ENCODE data around the gene ATP13A4.
"Not testable (repeated sequence)": the region's sequence is repeated elsewhere in the genome, so short reads cannot be mapped to it uniquely, and the experiment has no call there.

Gene ATP13A4

DNA sequence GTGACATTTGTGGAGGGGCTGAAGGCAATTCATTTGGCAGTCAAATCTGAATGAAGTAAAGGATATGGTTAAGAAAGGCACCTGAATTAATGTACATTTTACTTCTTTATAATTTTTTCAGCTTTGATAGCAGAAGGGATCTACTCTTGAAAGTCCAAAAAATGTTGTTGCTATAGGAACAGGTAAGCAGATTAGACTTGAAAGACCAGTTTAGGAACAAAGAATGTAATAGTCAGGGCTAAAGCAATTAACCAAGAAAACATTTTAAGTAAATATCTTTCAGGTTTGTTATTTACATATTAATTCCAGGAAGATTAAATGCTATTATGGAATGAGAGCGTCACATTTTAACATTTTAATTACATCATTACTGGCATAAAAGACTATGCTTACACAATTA, 1.1 kb downstream of the ATP13A4 start:
- no peaks in the 10 kb centered on the region for H3K27me3 ChIP-seq (ENCODE audit: low read depth, low read length)
- H3K27ac ChIP-seq (ENCODE audit: low read length) = no peak overlapping the region
- no peak overlapping the region for H3K4me3 ChIP-seq (ENCODE audit: low read depth in 1 of 2, low read length in 2 of 2)
- no peaks in the 10 kb centered on the region for H3K4me1 ChIP-seq (ENCODE audit: control insufficient read depth in 1 of 2, insufficient read depth in 2 of 2, low read length in 2 of 2)
- H3K9me3 ChIP-seq (ENCODE audit: control insufficient read depth in 1 of 2, low read length in 2 of 2) = no peaks in the 10 kb centered on the region
- no peaks in the 10 kb centered on the region for H3K36me3 ChIP-seq (ENCODE audit: control insufficient read depth in 1 of 2, insufficient read depth in 2 of 2, low read length in 2 of 2)

DNA sequence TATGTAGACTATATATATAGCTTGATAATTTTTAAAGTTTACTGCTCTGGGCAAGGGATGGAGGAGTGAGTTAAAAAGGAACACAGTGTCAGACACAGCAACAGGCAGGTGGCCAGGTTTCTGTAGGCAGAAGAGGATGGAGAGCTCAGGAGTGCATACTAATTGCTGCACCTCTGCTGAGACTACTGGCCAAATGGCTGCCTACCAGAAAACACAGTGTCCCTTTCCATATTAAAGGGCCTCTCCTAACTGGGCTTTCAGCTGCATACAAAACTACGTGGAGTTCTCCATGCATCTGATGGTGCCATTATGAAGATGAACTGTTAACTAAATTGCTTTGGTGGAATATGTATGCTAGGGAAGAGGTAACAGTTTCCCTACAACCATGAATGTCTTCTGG, 1.8 kb downstream of the ATP13A4 start:
- H3K4me1 ChIP-seq (ENCODE audit: control insufficient read depth in 1 of 2, insufficient read depth in 2 of 2, low read length in 2 of 2) = no peaks in the 10 kb centered on the region
- no peaks in the 10 kb centered on the region for H3K36me3 ChIP-seq (ENCODE audit: control insufficient read depth in 1 of 2, insufficient read depth in 2 of 2, low read length in 2 of 2)
- no peak overlapping the region for H3K4me3 ChIP-seq (ENCODE audit: low read depth in 1 of 2, low read length in 2 of 2)
- H3K27ac ChIP-seq (ENCODE audit: low read length) = no peak overlapping the region
- H3K27me3 ChIP-seq (ENCODE audit: low read depth, low read length) = no peaks in the 10 kb centered on the region
- H3K9me3 ChIP-seq (ENCODE audit: control insufficient read depth in 1 of 2, low read length in 2 of 2) = no peaks in the 10 kb centered on the region

DNA sequence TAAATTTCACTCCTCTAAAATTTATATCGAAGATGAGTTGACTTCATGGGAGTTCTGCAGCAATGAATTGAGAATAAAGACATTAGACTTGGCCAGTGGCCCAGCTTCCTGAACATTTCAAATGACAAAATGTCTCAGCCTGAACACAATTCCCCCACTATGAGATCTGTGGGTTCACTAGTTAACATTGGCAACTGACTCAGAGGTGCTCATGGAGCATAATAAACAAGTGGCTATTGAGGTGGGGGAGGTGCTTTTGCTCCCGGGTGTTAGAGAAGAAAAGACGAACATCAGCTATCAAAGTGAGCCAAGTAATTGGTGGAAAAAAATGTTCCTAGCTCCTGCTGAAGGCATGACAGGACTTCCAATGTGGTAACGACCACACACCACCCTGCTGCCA, 6.3 kb downstream of the ATP13A4 start:
- H3K27ac ChIP-seq (ENCODE audit: low read length) = no peak overlapping the region
- no peaks in the 10 kb centered on the region for H3K27me3 ChIP-seq (ENCODE audit: low read depth, low read length)
- H3K4me1 ChIP-seq (ENCODE audit: control insufficient read depth in 1 of 2, insufficient read depth in 2 of 2, low read length in 2 of 2) = no peaks in the 10 kb centered on the region
- H3K36me3 ChIP-seq (ENCODE audit: control insufficient read depth in 1 of 2, insufficient read depth in 2 of 2, low read length in 2 of 2) = no peaks in the 10 kb centered on the region
- no peaks in the 10 kb centered on the region for H3K9me3 ChIP-seq (ENCODE audit: control insufficient read depth in 1 of 2, low read length in 2 of 2)
- H3K4me3 ChIP-seq (ENCODE audit: low read depth in 1 of 2, low read length in 2 of 2) = no peak overlapping the region

DNA sequence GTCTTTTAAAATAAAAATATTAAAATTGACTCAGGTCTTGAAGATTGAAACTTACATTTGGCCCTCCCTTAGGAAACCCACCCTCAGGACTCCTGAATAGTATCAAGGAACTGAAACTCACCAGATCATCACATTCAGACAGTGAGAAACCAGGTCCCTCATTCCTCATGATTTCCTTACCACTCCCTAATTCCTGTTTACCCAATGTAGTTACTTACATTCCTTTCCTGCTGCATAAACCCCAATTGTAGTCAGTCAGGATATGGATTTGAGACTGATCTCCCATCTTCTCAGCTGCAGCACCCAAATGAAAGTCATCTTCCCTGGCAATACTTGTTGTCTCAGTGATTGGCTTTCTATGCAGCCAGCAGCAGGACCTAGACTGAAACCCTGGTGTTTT, 8.6 kb downstream of the ATP13A4 start:
- no peak overlapping the region for H3K27ac ChIP-seq (ENCODE audit: low read length)
- no peaks in the 10 kb centered on the region for H3K9me3 ChIP-seq (ENCODE audit: control insufficient read depth in 1 of 2, low read length in 2 of 2)
- H3K4me1 ChIP-seq (ENCODE audit: control insufficient read depth in 1 of 2, insufficient read depth in 2 of 2, low read length in 2 of 2) = no peaks in the 10 kb centered on the region
- H3K4me3 ChIP-seq (ENCODE audit: low read depth in 1 of 2, low read length in 2 of 2) = no peak overlapping the region
- no peaks in the 10 kb centered on the region for H3K36me3 ChIP-seq (ENCODE audit: control insufficient read depth in 1 of 2, insufficient read depth in 2 of 2, low read length in 2 of 2)
- H3K27me3 ChIP-seq (ENCODE audit: low read depth, low read length) = no peaks in the 10 kb centered on the region

DNA sequence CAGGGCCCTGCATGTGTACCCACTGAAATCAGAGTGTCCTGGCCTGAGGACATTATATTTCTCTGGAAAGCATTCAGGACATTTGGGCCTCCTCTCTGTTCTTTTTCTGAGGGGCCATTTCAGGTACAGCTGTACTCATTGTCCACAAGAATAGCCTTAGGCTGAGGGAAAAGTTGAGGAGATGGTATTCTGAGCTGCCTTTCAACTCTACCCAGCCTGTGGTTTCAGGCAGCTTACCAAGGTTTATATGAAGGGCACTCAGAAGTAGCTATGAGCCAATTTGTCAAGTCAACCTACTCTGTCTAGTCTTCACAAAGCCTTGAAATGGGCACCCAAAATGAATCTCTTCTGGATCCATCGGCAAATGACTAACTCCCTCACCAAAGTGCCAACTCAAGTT, 9.4 kb downstream of the ATP13A4 start:
- no peaks in the 10 kb centered on the region for H3K27me3 ChIP-seq (ENCODE audit: low read depth, low read length)
- no peak overlapping the region for H3K27ac ChIP-seq (ENCODE audit: low read length)
- no peaks in the 10 kb centered on the region for H3K36me3 ChIP-seq (ENCODE audit: control insufficient read depth in 1 of 2, insufficient read depth in 2 of 2, low read length in 2 of 2)
- no peaks in the 10 kb centered on the region for H3K4me1 ChIP-seq (ENCODE audit: control insufficient read depth in 1 of 2, insufficient read depth in 2 of 2, low read length in 2 of 2)
- H3K4me3 ChIP-seq (ENCODE audit: low read depth in 1 of 2, low read length in 2 of 2) = no peak overlapping the region
- H3K9me3 ChIP-seq (ENCODE audit: control insufficient read depth in 1 of 2, low read length in 2 of 2) = no peaks in the 10 kb centered on the region

DNA sequence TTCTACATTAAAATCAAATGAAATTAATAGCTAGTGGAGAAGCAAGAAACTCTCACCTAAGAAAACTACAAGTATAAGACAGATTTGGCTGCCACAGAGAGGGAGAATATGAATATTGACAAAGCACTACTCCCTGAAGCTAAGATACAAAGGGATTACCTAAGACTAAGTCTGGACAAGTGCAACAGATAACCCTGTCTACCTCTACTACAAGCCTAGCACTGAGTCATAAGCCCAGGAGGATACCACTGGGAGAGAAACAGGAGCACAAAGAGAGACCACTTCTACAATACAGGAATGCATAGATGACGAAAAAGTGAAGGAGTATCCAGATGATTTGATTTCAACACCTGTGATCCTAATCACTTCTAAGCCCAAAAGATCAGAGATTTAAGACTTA, 10.4 kb downstream of the ATP13A4 start:
- Histone ChIP-seq H3K36me3 (ENCODE audit: control insufficient read depth in 1 of 2, insufficient read depth in 2 of 2, low read length in 2 of 2) (no peaks in the 10 kb centered on the region), H3K4me1 (ENCODE audit: control insufficient read depth in 1 of 2, insufficient read depth in 2 of 2, low read length in 2 of 2) (no peaks in the 10 kb centered on the region), H3K4me3 (ENCODE audit: low read depth in 1 of 2, low read length in 2 of 2) (no peak overlapping the region), H3K27me3 (ENCODE audit: low read depth, low read length) (no peaks in the 10 kb centered on the region), H3K27ac (ENCODE audit: low read length) (no peak overlapping the region), H3K9me3 (ENCODE audit: control insufficient read depth in 1 of 2, low read length in 2 of 2) (no peaks in the 10 kb centered on the region)

DNA sequence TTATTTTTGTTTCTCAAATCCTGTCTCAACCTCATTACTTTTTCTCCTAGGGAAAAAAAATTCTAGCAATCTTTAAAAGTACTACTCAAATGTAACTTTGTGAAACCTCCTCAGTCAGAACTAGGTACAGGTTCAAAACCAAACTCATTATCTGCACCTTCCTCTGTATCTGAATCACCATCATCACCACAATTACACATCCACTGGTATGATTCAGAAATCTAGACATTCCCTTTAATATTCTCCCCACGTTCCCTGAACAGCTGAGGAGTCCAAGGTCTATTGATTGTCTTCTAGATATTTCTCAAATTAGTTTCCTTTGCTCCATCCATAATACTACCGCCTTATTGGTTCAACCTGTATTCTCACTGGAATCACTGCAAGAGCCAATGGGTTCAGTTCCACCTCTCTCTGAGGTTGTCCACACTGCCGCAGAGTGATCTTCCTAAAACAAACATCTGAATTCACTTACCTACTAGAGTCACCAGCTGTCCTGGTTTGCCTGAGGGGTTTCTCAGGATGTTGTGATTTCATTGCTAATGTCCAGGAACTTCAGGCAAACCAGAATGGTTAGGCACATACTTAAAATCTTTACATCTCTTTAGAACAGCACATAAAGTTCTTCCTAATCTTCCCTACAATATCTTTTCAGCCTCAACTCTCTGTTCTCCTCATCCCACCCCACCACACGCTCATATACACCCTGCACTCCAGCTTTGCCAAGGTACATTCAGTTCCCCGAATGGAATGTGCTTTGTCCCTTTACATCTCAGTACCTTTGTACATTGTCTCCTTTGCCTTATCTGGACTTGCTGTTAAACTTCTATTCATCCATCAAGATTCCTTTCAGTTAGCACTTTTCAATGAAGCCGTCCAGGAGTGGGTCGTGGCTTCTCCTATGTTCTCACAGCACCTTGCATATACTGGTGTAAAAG, 24.2 kb downstream of the ATP13A4 start:
- no peak overlapping the region for H3K27ac ChIP-seq (ENCODE audit: low read length)
- H3K4me1 ChIP-seq (ENCODE audit: control insufficient read depth in 1 of 2, insufficient read depth in 2 of 2, low read length in 2 of 2) = no peaks in the 10 kb centered on the region
- no peaks in the 10 kb centered on the region for H3K36me3 ChIP-seq (ENCODE audit: control insufficient read depth in 1 of 2, insufficient read depth in 2 of 2, low read length in 2 of 2)
- no peaks in the 10 kb centered on the region for H3K27me3 ChIP-seq (ENCODE audit: low read depth, low read length)
- no peaks in the 10 kb centered on the region for H3K9me3 ChIP-seq (ENCODE audit: control insufficient read depth in 1 of 2, low read length in 2 of 2)
- no peak overlapping the region for H3K4me3 ChIP-seq (ENCODE audit: low read depth in 1 of 2, low read length in 2 of 2)

DNA sequence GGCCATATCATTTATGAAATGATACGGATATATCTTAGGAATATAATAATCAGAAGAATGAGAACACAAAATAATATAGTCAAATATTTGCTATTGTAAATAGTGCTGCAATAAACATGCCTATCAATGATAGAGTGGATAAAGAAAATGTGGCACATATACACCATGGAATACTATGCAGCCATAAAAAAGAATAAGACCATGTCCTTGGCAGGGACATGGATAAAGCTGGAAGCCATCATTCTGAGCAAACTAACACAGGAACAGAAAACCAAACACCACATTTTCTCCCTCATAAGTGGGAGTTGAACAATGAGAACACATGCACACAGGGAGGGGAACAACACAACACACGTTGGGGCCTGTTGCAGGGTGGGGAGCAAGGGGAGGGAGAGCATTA, 28.6 kb downstream of the ATP13A4 start:
- H3K4me3 ChIP-seq (ENCODE audit: low read depth in 1 of 2, low read length in 2 of 2); H3K27me3 ChIP-seq (ENCODE audit: low read depth, low read length); H3K36me3 ChIP-seq (ENCODE audit: control insufficient read depth in 1 of 2, insufficient read depth in 2 of 2, low read length in 2 of 2); H3K4me1 ChIP-seq (ENCODE audit: control insufficient read depth in 1 of 2, insufficient read depth in 2 of 2, low read length in 2 of 2); H3K27ac ChIP-seq (ENCODE audit: low read length); H3K9me3 ChIP-seq (ENCODE audit: control insufficient read depth in 1 of 2, low read length in 2 of 2): not testable (repeated sequence)

DNA sequence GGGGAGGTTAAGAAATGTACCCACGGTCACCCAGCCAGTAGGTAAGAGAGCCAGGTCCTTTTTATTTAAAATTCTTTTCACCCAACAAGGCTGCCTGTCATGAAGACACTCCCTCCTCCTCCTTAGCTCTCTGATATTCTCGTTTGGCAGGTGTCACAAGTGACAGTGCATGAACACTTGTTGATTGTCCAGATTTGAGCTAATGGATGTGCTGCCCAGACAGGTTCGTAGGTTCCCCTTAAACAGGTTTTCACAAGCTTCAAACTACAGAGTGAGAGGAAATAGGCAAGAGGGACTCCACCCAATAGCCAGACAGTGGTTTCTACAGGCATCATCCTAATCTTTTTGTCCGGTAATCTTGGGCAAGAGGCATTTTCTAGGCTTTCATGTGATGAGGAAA, 32.2 kb downstream of the ATP13A4 start:
- H3K36me3 ChIP-seq (ENCODE audit: control insufficient read depth in 1 of 2, insufficient read depth in 2 of 2, low read length in 2 of 2) = no peaks in the 10 kb centered on the region
- H3K27me3 ChIP-seq (ENCODE audit: low read depth, low read length) = no peaks in the 10 kb centered on the region
- no peaks in the 10 kb centered on the region for H3K9me3 ChIP-seq (ENCODE audit: control insufficient read depth in 1 of 2, low read length in 2 of 2)
- H3K4me3 ChIP-seq (ENCODE audit: low read depth in 1 of 2, low read length in 2 of 2) = no peak overlapping the region
- H3K27ac ChIP-seq (ENCODE audit: low read length) = no peak overlapping the region
- H3K4me1 ChIP-seq (ENCODE audit: control insufficient read depth in 1 of 2, insufficient read depth in 2 of 2, low read length in 2 of 2) = no peaks in the 10 kb centered on the region

DNA sequence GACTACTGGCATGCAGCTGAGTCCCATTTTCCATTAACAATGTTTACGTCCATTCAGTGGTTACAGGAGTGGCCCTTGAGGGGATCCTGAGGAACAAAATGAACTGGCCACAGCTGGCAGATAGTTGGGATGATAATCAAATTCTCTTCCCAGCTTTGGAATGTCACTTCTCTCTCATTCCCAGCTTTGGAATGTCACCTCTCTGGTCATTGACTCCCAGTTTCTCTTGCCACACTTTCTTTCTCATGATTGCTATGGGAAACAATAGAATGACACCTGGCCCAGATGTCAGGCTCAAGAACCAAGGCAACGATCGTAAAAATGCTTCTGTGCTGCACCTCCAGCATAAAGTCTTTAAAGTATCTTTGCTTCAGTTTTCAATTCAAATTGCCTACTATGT, 34.0 kb downstream of the ATP13A4 start:
- H3K4me1 ChIP-seq (ENCODE audit: control insufficient read depth in 1 of 2, insufficient read depth in 2 of 2, low read length in 2 of 2) = no peaks in the 10 kb centered on the region

DNA sequence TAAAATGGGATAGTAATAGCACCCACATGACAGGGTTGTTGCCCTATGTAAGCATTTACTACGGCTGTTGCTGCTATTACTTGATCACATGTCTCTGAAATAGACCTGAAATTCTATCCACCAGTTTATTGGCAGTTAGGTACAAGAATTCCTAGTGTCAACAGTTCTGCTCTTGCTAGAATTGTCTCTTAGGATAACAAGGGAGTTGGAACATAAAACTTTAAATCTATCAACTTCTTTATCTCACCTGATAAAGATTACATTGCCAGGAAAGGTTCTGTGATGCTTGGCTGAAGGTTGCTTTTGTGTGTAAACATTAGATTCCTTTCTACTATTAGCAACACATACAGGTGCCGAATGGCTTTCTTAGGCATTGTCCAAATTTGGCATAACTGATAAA, 38.7 kb downstream of the ATP13A4 start:
- Histone ChIP-seq H3K9me3 (ENCODE audit: control insufficient read depth in 1 of 2, low read length in 2 of 2) (no peaks in the 10 kb centered on the region), H3K4me3 (ENCODE audit: low read depth in 1 of 2, low read length in 2 of 2) (no peak overlapping the region), H3K27ac (ENCODE audit: low read length) (no peak overlapping the region), H3K27me3 (ENCODE audit: low read depth, low read length) (no peaks in the 10 kb centered on the region), H3K4me1 (ENCODE audit: control insufficient read depth in 1 of 2, insufficient read depth in 2 of 2, low read length in 2 of 2) (no peaks in the 10 kb centered on the region), H3K36me3 (ENCODE audit: control insufficient read depth in 1 of 2, insufficient read depth in 2 of 2, low read length in 2 of 2) (no peaks in the 10 kb centered on the region)

More for the DNA sequence above, 34.0 kb downstream of the ATP13A4 start:
- Histone ChIP-seq H3K27ac (ENCODE audit: low read length) (no peak overlapping the region), H3K9me3 (ENCODE audit: control insufficient read depth in 1 of 2, low read length in 2 of 2) (no peaks in the 10 kb centered on the region), H3K4me3 (ENCODE audit: low read depth in 1 of 2, low read length in 2 of 2) (no peak overlapping the region), H3K36me3 (ENCODE audit: control insufficient read depth in 1 of 2, insufficient read depth in 2 of 2, low read length in 2 of 2) (no peaks in the 10 kb centered on the region), H3K27me3 (ENCODE audit: low read depth, low read length) (no peaks in the 10 kb centered on the region)

DNA sequence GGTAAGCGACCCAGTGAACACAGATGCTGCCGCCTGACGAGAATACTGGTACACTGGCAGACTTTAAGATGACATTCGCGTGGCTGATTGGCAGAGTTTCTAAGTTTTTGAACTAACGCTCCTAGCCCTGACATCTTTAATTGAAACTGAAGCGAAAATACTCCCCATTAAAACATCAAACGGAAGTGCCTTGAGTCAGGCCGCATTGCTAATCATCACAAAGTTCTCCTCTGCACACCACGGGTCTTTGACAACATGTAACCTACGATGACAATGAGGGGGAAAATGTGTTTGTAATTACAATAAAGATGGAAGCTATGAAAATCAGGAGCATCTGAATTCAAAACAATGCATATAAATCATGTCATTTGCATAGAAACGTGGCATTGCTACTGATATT, 44.5 kb downstream of the ATP13A4 start:
- H3K4me3 ChIP-seq (ENCODE audit: low read depth in 1 of 2, low read length in 2 of 2) = no peak overlapping the region
- H3K9me3 ChIP-seq (ENCODE audit: control insufficient read depth in 1 of 2, low read length in 2 of 2) = no peaks in the 10 kb centered on the region
- H3K27me3 ChIP-seq (ENCODE audit: low read depth, low read length) = no peaks in the 10 kb centered on the region
- H3K36me3 ChIP-seq (ENCODE audit: control insufficient read depth in 1 of 2, insufficient read depth in 2 of 2, low read length in 2 of 2) = no peaks in the 10 kb centered on the region
- H3K4me1 ChIP-seq (ENCODE audit: control insufficient read depth in 1 of 2, insufficient read depth in 2 of 2, low read length in 2 of 2) = no peaks in the 10 kb centered on the region
- no peak overlapping the region for H3K27ac ChIP-seq (ENCODE audit: low read length)
